Body of pancreas (tissue), 4 donors: Measurements from ENCODE around the gene ACADL. TPM values are rescaled to one million over a fixed set of nuclear protein-coding genes. Genes with fewer than 3 reads are reported as not detected.

Experiments used
- ATAC-seq: fragments of 150-250 bp; one replicate; pipeline ENCODE4 v1.9.1; 2016
- DNase-seq, 4 donors: peaks; one replicate each; pipeline ENCODE4 v3.0.0-alpha.2; 2019
- H3K27ac ChIP-seq, 4 donors: fragments of 200-600 bp; sonication (generic); 1 replicate in 3 of 4; 2 replicates in 1 of 4; pipeline versions ENCODE4 v1.5.1 to v1.6.1; 2016 to 2019; ENCODE audit warnings: mild to moderate bottlenecking in 1 of 4, mixed read lengths in 1 of 4, moderate library complexity in 1 of 4
- H3K27me3 ChIP-seq, 2 donors: fragments of 200-600 bp; sonication (generic); one replicate each; pipeline ENCODE4 v1.6.0; 2016; ENCODE audit warnings: mild to moderate bottlenecking in 1 of 2
- H3K36me3 ChIP-seq, 2 donors: fragments of 200-600 bp; sonication (generic); replicated peaks in 1 of 2; 2 replicates each; pipeline ENCODE4 v1.5.1; 2016; ENCODE audit warnings: low read depth in 2 of 2; ENCODE audit not compliant: insufficient read depth in 1 of 2
- H3K4me1 ChIP-seq: fragments of 200-600 bp; sonication (generic); one replicate; pipeline ENCODE4 v1.6.0; 2016
- H3K4me3 ChIP-seq, 2 donors: fragments of 200-600 bp; sonication (generic); 1 replicate in 1 of 2; 2 replicates in 1 of 2; pipeline ENCODE4 v1.5.1; 2016 to 2019
- H3K9me3 ChIP-seq, 3 donors: fragments of 200-600 bp; sonication (generic); 1 replicate in 2 of 3; 2 replicates in 1 of 3; pipeline ENCODE4 v1.5.1; 2016
- CTCF ChIP-seq, 7 experiments: fragments of 450-650 bp in 4 of 7; fragments of 200-600 bp in 3 of 7; sonication (generic) in 3 of 7; IDR thresholded peaks; one replicate each; pipeline ENCODE4 v1.5.1; 2016 to 2019; ENCODE audit warnings: antibody characterized with exemption in 7 of 7
- POLR2A ChIP-seq, 3 donors: fragments of 450-650 bp; IDR thresholded peaks; one replicate each; pipeline ENCODE4 v1.6.1; 2016; ENCODE audit warnings: antibody characterized with exemption in 3 of 3, mild to moderate bottlenecking in 2 of 3
- WGBS, 2 donors: methylation state at CpG; one replicate each; pipeline ENCODE4 v1.1.5; 2017; 5-methylcytosine and 5-hydroxymethylcytosine counted together
- intact Hi-C: fragments of 100-400 bp; cut with DNase I; formaldehyde crosslinking; loops from one replicate; pipeline ENCODE4 v1.15.1; 2023
- total RNA-seq, 2 donors: library from RNA; depleted of rRNA; stranded (reverse); fragments of >200 nt; gene quantifications; one replicate each; pipeline ENCODE4 v1.1.0, GENCODE V29; 2016

ACADL gene
- total RNA-seq, 2 donors from 2014 or later: 26.4 to 56.6 TPM

- TF ChIP-seq POLR2A (IDR thresholded peaks at IDR 0.05): no peak
- peak; percentile 51 to 87 (median 74) for TF ChIP-seq CTCF (IDR thresholded peaks at IDR 0.05)
- Histone ChIP-seq H3K36me3 (no peaks in the 10 kb centered on the region), H3K9me3 (peaks cover 0 to 4% (median 0%) of the 10 kb centered on the region in 3 donors), H3K4me3 (no peak overlapping the region), H3K27ac (peak overlapping the region in 2 of 4 donors; percentile 8 to 72), H3K4me1 (peaks cover 34% of the 10 kb centered on the region), H3K27me3 (no peaks in the 10 kb centered on the region)
- peak; percentile 72 for ATAC-seq
- intact Hi-C loops: loop anchor here (5.0 kb wide), 1 partner anchor 218 kb away; no protein-coding TSS in a partner anchor
- peak in 3 of 4 donors; percentile 20 to 51 (median 37) for DNase-seq
- 6 to 8% methylated on average over 8 of the region's 8 CpGs for WGBS, 2 donors
Observed at GRCh38 chr2:210195101-210195852, 30.0 kb downstream of the ACADL start.

DNA sequence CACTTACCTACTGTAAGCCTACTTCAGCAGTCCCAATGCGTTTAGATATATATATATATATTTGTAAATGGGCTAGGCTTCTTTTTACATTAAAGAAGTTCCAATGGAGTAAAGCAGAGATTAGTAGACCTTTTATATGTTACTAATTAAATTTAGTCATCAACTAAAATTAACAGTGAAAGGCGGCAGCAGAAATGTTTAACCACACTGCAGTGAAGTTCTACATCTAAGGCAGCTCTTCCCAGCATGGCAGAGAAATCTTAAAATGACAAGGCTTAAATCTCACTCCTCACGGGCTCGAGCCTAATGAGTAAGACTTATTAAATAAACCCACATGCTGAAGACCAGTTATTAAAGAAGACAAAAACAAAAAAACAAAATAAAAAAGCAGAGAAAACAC lies 34.9 kb downstream of the ACADL start:
- 19% methylated on average over 4 of the region's 4 CpGs for WGBS, 2 donors
- ATAC-seq (peak; percentile 38), DNase-seq (no peak)
- H3K4me3 ChIP-seq: no peak overlapping the region
- TF ChIP-seq POLR2A (IDR thresholded peaks at IDR 0.05) (peak in 1 of 3 donors; percentile 13), CTCF (IDR thresholded peaks at IDR 0.05) (no peak)
- H3K27me3 ChIP-seq: no peaks in the 10 kb centered on the region
- peak overlapping the region in 3 of 4 donors; percentile 38 to 86 (median 70) for H3K27ac ChIP-seq
- H3K4me1 ChIP-seq: peaks cover 43% of the 10 kb centered on the region
- peaks cover 0 to 4% (median 0%) of the 10 kb centered on the region in 3 donors for H3K9me3 ChIP-seq
- H3K36me3 ChIP-seq: no peaks in the 10 kb centered on the region
- intact Hi-C loops: no loop called here

DNA sequence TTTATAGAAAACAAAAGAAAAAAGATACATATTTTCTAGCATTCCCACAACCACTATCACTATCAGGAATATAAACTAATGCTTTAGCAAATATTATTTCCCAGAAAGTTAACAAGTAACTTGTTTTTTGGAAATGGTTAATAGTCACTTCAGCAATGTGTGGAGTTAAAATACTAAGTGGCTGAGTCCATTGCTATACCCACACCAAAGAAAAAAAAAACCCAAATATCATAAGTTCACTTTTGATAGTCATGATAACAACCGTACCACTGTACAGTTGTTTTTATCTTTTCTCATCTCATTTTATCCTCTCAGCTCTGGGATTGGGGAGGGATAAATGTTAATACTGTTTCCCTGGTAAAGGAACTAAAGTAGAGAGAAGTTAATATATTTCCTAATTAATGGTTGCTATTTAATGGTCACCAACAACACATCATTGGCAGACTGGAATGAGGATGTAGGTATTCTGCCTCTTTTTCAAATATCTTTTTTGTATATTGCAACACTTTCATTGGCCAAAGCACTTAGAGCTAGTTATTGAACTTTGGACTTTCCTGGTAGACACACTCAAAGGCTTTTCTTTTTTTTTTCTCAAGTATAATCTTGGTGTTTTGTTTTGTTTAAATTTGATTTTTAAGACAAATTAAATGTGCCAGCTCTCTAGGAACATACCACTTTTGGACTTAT lies 35.7 kb downstream of the ACADL start:
- TF ChIP-seq CTCF (IDR thresholded peaks at IDR 0.05) (no peak), POLR2A (IDR thresholded peaks at IDR 0.05) (no peak)
- Histone ChIP-seq H3K9me3 (peaks cover 0 to 3% (median 1%) of the 10 kb centered on the region in 3 donors), H3K4me3 (no peak overlapping the region), H3K27me3 (no peaks in the 10 kb centered on the region), H3K27ac (peak overlapping the region in 3 of 4 donors; percentile 41 to 86 (median 70)), H3K4me1 (peaks cover 36% of the 10 kb centered on the region), H3K36me3 (no peaks in the 10 kb centered on the region)
- WGBS, 2 donors: 13 to 19% methylated on average over 1 of the region's 1 CpG
- intact Hi-C loops: no loop called here
- ATAC-seq (peak; percentile 95), DNase-seq (no peak)

DNA sequence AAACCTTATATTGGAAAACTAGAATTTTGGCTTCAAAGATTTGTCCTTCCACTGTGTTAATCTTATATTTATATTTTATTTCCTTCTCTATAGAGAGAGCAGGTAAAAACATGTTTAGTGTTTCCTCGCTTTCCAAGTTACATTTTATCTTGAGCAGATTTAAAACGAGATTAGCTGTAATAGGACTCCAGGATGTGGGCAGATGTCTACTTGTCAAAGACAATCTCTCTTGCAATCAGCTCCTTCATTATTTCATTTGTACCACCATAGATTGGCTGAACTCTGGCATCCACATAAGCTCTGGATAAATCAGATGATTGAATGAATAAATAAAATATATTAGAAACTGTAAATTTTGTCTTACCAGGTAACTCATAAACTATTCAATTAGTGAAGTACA lies 36.5 kb downstream of the ACADL start:
- no peaks in the 10 kb centered on the region for H3K27me3 ChIP-seq
- no peaks in the 10 kb centered on the region for H3K36me3 ChIP-seq
- TF ChIP-seq CTCF (IDR thresholded peaks at IDR 0.05) (no peak), POLR2A (IDR thresholded peaks at IDR 0.05) (no peak)
- ATAC-seq (no peak), DNase-seq (no peak)
- WGBS, 2 donors: 26 to 38% methylated on average over 2 of the region's 2 CpGs
- H3K9me3 ChIP-seq: peaks cover 0 to 4% (median 0%) of the 10 kb centered on the region in 3 donors
- H3K4me3 ChIP-seq: no peak overlapping the region
- H3K27ac ChIP-seq: peak overlapping the region in 3 of 4 donors; percentile 25 to 86 (median 41)
- H3K4me1 ChIP-seq: peaks cover 30% of the 10 kb centered on the region
- intact Hi-C loops: no loop called here
